ENCODE measurements around the gene TCERG1L.

TCERG1L gene

GRCh38 chr10:131129544-131129943 is 182.0 kb downstream of the TCERG1L start:
- no peak overlapping the region for H3K4me3 ChIP-seq (ENCODE audit: low read depth, low read length)
- POLR2A ChIA-PET, result no interaction called here
- DNase-seq (ENCODE audit: low read depth, low spot score), result no peak
- CTCF ChIA-PET, result no interaction called here
- TF ChIP-seq CTCF (IDR thresholded peaks at IDR 0.05; ENCODE audit: insufficient read depth, low read length, missing control alignments), result no peak

GRCh38 chr10:131128731-131129130 is 182.8 kb downstream of the TCERG1L start:
- no peak for TF ChIP-seq CTCF (IDR thresholded peaks at IDR 0.05; ENCODE audit: insufficient read depth, low read length, missing control alignments)
- no peak for DNase-seq (ENCODE audit: low read depth, low spot score)
- POLR2A ChIA-PET, result no interaction called here
- no peak overlapping the region for H3K4me3 ChIP-seq (ENCODE audit: low read depth, low read length)
- CTCF ChIA-PET, result no interaction called here

- no peak for DNase-seq (ENCODE audit: low read depth, low spot score)
- CTCF ChIA-PET, result no interaction called here
- H3K4me3 ChIP-seq (ENCODE audit: low read depth, low read length), result no peak overlapping the region
- POLR2A ChIA-PET, result no interaction called here
- TF ChIP-seq CTCF (IDR thresholded peaks at IDR 0.05; ENCODE audit: insufficient read depth, low read length, missing control alignments), result no peak
Observed at GRCh38 chr10:131127610-131128009, 183.9 kb downstream of the TCERG1L start.

- ChIA-PET POLR2A (no interaction called here), CTCF (no interaction called here)
- no peak for DNase-seq (ENCODE audit: low read depth, low spot score)
- no peak for TF ChIP-seq CTCF (IDR thresholded peaks at IDR 0.05; ENCODE audit: insufficient read depth, low read length, missing control alignments)
- no peak overlapping the region for H3K4me3 ChIP-seq (ENCODE audit: low read depth, low read length)
Observed at GRCh38 chr10:131127138-131127589, 184.4 kb downstream of the TCERG1L start.

- no peak overlapping the region for H3K4me3 ChIP-seq (ENCODE audit: low read depth, low read length)
- CTCF ChIA-PET, result no interaction called here
- POLR2A ChIA-PET, result no interaction called here
- DNase-seq (ENCODE audit: low read depth, low spot score), result no peak
- no peak for TF ChIP-seq CTCF (IDR thresholded peaks at IDR 0.05; ENCODE audit: insufficient read depth, low read length, missing control alignments)
Observed at GRCh38 chr10:131126321-131127137, 185.0 kb downstream of the TCERG1L start.

GRCh38 chr10:131125511-131126225 is 185.9 kb downstream of the TCERG1L start:
- POLR2A ChIA-PET, result no interaction called here
- no peak overlapping the region for H3K4me3 ChIP-seq (ENCODE audit: low read depth, low read length)
- CTCF ChIA-PET, result no interaction called here
- DNase-seq (ENCODE audit: low read depth, low spot score), result no peak
- no peak for TF ChIP-seq CTCF (IDR thresholded peaks at IDR 0.05; ENCODE audit: insufficient read depth, low read length, missing control alignments)

Measured in AG04449 (cell line).